GM19240 (cell line): ENCODE data around the gene HYDIN.
"Not testable (repeated sequence)": the region's sequence is repeated elsewhere in the genome, so short reads cannot be mapped to it uniquely, and the experiment has no call there.

Source experiments
- DNase-seq: peaks from one replicate; pipeline ENCODE4 v3.0.0; 2011; ENCODE audit warnings: low spot score; ENCODE audit not compliant: insufficient read length

HYDIN gene

DNA sequence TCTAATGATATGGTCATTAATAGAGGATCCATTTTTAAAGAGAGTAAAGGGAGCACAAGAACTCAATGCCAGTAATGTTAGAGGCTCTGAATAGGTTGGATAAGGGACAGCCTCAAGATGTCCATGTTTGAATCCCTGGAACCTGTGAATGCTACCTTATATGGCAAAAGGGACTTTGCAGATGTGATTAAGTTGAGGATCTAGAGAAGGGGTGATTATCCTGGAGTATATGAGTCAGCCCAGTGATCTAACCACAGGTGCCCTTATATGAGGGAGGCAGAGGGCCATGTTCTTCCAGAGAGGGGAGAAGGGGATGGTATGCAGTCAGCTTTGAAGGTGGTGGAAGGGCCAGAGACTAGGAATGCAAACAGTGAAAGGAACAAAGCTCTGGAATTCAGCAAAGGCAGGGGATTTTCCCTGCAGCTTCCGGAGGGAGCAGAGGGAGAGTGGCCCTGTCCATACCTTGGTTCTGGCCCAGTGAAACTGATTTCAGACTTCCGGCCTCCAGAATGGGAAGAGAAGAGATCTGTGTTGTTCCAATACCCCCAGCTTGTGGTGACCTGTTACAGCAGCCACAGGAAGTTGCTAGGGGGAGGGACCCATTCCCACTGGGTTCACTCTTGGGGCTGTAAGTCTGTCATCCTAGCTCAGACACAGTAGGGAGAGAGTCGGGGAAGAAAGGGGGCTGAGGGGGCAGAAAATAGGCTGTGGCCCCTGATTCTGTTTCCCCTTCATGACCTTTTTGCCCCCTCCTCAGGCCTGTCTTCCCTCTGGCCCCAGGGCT is 220.9 kb downstream of the HYDIN start:
- DNase-seq, result not testable (repeated sequence)

DNA sequence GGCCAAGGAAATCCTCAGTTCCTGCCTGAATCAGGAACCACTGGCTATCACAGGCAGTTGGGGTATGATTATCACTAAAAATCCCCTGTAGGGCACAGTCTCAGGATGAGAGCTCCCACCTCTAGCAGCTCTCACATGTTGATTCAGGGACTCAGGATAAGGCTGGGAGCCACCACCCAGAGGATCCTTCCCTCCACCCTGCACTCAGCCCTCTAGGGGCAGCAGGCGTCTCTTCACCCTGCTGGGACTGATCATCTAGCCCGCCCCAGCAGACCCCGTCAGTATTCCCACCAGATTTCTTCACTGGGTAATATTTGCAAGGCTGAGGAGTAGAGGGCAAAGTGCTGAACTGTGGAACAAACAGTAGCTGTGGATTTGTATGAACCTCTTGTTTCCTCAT is 224.0 kb downstream of the HYDIN start:
- not testable (repeated sequence) for DNase-seq

DNA sequence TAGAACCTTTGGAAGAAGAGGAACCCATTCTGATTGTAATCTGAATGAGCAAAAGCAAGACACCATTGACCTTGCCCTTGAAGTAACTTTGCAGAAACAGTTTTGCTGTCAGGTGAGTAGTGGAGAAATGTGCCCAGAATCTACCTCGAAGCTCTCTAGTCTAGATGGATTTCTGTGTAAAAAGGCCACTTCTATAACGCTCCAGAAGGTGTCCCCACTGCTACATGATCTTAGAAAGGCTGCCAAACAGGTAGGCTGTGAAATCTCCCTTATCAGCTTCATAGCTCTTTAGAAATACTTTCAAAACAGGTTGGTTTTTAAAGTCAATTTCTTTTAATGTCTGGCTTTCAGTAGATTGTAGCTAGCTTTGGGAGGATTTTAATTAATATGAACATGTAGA is 230.8 kb downstream of the HYDIN start:
- not testable (repeated sequence) for DNase-seq

DNA sequence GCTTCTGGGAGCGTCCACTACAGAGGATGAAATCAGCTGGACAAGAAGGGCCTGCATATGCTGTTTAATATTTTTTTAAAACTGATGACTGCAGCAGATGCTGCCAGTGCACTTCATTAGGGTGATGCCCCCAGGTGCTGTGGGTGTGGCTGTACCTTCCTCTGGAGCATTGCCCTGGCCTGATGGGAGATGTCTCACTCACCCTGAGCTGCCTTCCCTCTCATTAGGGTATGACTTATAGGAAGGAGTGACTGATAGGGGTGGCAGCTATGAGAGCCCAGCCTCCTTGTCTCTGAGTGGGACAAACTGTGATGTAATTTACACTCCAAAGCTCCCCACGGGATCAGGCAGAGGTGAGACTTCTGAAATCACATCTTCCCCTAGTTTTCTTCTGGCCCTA is 234.7 kb downstream of the HYDIN start:
- DNase-seq, result not testable (repeated sequence)

DNA sequence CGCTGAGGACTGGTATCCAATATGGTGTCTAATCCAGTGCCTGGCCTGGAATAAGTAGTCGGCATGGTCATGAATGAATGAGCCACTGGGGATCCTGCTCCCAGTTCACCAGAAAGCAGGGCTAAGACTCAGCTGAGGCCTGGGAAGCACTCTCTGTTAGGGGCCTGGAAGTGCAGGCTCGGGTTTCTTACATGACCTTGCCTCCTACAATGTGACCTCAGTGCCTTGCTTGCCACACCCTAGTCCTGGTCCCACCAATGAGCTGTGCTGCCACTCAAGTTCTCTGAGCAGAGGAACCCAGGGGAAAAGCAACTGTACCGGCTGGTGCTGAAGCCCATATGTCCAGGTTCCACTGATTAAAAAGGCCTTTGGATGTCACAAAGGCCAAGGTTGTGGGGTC is 238.0 kb downstream of the HYDIN start:
- not testable (repeated sequence) for DNase-seq

DNA sequence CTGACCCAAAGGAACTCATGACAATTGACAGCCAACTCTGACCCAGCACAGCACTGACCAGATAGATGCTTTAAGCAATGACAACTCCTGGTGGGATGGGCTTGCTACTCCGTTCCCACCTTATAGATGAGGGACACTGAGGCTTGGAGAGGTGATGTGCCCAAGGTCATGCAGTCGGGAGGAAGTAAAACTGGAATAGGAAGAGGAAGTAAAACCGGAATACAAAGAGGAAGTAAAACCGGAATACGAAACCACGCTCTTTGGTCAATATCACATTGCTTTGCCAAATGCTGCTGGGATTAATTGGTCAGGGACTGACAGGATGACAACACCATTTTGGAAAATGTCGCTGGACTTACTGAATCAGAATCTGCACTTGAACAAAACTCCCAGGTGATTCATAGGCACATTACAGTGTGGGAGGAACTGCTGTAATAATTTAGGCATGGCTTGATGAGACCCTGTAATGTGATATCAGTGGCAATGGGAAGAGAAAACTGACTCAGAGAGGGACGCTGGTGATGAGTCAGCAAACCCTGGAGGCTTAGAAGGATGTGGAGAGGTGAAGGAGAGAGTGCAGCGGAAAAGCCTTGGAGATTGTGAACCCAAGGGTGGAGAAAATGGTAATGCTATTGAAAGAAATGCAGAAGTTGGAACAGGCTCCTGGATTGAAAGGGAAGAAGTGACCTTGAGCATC is 243.4 kb downstream of the HYDIN start:
- not testable (repeated sequence) for DNase-seq

DNA sequence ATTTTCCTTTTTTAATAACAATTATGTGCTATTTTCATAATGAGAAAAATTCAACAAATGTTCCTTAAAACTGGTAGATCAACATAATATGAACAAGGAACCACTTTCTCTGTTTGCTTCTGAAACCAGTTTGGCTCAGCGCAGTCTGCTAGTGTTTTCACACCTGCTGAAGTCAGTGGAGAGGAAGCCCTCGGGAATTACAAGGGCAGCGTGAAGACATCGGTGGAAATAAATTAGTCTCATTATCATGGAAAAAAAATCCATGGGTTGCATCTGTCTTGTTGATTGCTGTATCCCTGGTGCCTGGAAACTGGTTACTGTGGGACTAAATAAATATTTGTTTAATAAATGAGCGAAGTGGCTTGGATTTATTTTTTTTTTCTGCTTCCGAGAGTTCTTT is 245.8 kb downstream of the HYDIN start:
- DNase-seq, result not testable (repeated sequence)

DNA sequence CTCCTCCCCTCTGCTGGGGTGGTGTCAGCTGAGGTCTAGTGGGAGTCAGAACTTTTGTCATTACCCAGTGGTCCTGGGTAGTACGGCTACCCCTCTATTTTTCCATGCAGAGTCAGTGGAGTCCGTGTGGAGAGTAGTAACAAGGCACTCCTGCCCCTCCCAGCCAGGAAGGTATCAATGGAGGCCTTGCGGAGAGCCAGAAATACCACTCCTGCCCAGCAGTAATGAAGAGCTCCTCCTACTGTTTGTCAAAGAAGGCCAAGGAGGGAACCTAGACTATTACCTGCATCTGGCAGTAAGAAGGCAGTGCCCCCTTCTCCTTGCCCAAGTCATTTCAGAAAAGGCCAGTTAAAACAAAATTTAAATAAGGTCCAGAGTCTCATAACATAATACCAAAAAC is 262.2 kb downstream of the HYDIN start:
- not testable (repeated sequence) for DNase-seq

DNA sequence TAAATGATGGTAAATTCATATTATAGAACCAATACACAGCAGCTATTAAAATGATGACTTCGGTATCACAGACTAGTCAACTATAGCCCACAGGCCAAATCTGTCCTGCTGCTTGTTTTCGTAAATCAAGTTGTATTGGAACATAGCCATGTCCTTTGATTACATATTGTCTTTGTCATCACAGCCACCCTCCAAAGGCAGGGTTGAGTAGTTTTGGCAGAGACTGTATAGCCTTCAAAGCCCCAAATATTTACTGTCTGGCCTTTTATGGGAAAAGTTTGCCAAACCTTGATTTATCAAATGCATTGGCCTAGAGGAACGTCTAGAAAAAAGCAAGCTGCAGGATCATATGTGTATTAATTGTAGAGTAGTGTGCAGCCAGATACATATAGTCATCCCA is 270.4 kb downstream of the HYDIN start:
- DNase-seq, result not testable (repeated sequence)

DNA sequence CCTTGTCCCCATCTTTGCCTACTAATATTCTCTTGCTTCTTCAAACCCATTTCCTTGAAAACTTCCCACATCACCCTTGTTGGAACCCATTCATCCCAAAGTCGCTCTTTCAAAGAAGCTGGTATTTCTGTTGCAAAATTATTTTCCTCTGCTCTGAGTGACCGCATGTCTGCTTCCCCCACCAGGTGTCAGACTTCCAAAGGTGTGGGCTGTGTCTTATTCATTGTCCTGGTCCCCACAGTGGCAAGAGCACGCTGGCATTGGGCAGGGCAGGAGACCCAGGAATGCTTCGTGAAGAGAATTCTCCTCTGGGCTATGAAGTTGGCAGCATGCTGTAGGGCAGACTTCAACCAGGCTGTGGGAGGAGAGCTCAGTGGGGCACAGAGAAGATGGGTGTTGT is 275.6 kb downstream of the HYDIN start:
- not testable (repeated sequence) for DNase-seq

DNA sequence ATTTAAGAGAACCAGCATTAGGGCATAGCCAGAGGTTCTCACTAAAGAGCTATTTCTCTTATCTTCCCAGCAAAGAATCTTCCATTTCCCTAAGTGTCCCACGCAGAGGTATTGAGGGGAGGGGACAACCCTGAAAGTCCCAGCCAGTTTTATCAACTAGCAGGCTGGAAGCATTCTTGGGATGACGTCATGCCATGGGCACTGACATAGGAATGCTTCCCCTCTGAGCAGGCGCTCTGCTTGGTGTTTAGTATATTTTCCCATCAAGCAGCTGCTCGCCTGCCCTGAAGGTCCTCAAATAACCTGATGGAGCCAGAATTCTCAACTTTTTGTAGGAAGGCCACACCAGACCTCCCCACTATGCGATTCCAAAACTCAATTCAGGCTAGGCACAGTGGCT is 276.7 kb downstream of the HYDIN start:
- DNase-seq, result not testable (repeated sequence)

DNA sequence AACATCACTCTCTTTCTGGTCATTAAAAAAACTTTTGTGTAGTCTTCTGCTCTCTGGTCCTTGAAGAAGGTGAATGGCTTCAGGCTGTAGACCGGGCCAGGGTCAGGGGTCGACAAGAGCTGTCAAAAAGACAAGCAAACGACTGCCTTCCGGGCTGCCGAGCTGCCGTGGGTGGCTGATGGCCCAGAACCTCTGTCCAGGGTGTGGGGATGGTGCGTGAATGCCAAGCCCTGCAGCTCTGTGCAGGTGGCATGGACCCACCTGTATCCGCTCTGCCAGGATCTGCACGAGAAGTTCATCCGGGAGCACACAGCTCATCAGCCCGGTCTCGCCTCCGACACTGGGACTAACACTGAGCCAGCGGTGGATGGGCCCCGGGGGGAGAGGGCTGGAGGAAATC is 287.0 kb downstream of the HYDIN start:
- DNase-seq, result not testable (repeated sequence)

DNA sequence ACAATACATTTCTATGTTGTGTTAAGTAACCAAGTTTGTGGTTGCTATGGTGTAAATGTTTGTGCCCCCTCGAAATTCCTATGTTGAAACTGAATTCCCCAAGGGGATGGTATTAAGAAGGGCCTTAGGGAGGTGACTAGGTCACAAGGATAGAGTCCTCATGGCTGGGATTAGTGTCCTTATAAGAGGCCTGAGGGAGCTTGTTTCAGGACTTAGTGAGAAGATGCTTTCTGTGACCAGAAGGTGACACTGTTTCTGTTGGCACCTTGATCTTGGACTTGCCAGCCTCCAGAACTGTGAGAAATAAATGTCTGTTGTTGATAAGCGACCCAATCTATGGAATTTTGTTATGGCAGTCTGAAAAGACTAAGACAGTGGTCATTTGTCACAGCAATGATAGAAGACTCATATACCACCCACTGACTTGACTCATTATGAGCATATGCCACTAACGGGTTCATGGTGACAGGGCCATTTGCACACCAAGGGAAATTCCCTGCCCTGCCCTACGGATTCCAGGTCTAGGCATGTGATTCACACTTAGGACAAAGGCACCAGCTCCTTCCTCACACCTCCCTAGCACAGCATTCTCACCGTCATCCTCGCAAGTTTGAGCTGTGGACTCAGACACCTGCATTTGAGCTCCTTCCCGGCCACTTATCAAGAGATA is 290.7 kb downstream of the HYDIN start:
- not testable (repeated sequence) for DNase-seq

DNA sequence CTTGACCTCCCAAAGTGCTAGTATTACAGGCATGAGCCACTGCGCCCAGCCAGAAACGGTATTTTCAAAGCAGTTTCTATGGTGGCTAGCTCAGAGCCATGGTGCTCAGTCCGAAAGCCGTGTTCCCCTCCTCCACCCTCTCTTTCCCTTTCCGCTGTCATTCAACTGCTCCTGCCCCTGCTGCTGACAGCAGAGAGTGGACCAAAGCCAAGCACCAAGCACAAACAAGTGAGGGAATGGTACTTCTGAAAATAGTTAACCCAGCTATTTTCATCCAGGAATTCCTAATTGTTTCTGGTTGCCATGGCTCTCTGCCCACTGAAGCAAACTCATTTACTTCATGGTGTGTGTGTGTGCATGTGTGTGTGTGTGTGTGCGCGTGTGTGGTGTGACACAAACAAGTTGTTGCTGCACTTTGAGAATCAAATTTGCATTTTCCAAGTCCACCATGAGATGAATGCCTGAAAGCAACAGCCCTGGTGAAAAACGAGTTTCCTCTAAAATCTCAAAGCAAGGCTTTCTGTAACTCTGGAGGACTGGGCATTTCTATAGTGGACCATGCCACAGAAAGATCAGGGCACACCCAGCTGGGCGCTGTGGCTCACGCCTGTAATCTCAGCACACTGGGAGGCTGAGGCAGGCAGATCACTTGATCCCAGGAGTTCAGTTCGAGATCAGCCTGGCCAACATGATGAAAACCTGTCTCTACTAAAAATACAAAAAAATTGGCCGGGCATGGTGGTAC is 293.6 kb downstream of the HYDIN start:
- DNase-seq, result not testable (repeated sequence)

DNA sequence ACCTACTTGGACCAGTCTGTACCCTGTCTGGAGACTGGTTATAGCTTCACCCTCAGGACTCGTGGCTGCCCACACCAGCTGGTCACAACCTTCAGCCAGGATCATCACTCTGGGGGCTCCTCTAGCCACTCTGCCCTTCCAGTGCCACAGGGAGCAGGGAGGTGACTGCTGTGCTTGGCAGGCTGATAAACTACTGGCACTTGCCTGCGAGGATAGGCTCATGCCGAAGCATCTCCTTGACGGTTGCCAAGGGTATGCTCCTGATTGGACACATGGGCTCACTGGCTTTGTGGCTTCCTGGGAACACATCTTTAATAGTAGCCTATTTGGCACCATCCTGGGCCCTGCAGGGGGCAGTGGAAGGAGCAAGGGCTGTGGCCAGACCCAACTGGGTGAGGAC is 295.2 kb downstream of the HYDIN start:
- DNase-seq, result not testable (repeated sequence)

DNA sequence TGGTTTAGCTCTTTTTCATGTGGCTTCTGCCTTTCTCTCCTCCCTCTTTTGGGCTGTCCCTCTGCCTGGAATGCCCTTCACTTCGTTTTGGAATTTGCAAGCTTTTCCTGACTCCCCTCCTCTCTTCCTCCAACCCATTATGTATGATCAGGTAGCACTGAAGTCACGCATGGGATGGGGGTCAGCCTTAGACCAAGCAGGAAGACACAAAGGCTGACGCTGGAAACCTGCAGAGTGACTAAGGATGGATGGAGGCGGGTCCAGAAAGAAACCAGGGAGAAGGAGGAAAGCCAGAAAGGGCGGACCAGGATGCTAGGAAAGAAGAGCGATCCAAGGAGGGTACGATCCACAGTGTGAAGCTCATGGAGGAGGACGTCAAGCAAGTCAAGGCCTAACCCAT is 296.8 kb downstream of the HYDIN start:
- not testable (repeated sequence) for DNase-seq

DNA sequence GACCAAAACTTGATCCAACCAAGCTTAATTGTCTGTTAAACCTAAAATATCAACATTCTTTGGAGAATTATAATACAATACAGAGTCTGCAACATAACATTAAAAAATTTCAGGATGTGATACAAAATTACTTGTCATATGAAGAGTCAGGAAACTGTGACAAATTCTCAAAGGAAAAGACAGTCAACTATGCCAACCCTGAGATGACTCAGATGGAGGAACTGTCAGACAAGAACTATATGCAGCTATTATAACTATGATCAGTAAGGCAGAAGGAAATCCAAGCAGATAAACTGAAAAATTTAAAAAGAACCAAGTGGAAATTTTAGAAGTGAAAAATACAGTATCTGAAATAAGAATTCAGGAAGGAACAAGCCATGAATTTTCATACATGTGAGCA is 299.8 kb downstream of the HYDIN start:
- DNase-seq, result not testable (repeated sequence)

DNA sequence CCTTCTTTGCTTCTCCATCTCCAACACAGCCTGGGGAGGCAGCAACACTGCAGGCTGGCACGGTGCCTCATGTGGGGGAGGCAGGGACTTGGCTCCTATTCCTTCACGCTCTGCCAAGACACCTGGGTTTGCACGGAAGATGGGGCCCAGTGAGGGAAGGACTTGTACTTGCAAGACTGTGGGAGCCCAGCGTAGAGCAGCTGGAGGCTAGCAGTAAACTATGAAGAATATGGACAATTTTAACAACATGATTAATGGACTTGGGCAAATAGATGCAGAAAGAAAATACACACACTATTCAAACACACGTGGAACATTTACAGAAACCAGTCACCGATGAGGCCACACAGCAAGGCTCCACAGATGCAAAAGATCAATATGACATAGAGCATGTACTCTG is 308.4 kb downstream of the HYDIN start:
- DNase-seq, result not testable (repeated sequence)

DNA sequence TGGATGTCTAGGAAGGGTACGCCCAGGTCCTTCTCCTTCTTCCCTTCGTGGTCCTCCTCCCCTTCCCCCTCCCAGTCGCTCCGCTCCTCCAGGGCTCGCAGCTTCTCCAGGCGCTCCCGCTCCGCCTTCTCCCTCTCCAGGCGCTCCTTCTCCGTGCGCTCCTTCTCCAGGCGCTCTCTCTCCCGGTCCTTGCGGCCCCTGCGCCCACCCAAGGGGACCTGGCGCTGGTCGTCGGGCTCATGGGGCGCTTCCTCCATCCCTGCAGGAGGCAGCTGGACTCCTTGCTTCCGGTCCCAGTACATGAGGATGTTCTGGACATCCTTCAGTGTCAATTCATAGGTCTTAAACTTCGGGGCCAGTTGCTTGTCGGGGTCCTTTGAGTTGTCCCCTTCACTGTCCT is 309.9 kb downstream of the HYDIN start:
- not testable (repeated sequence) for DNase-seq

DNA sequence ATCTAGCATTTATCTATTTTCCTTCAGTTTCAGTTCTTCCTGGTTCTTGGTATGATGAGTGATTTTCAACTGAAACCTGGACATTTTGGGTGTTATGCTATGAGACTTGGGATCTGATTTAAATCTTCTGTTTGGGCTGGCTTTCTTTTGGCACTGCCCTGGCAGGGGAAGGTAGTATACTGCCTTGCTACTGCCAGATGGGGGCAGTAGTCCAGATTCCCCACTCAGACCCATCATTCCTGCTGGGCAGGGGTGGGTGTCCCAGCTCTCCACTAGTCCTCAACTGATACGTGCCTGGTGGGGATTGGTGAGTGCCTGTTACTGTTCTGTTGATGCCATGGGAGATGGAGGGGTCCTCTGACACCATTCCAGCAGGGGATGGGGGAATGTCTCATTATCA is 342.3 kb downstream of the HYDIN start:
- DNase-seq, result not testable (repeated sequence)

DNA sequence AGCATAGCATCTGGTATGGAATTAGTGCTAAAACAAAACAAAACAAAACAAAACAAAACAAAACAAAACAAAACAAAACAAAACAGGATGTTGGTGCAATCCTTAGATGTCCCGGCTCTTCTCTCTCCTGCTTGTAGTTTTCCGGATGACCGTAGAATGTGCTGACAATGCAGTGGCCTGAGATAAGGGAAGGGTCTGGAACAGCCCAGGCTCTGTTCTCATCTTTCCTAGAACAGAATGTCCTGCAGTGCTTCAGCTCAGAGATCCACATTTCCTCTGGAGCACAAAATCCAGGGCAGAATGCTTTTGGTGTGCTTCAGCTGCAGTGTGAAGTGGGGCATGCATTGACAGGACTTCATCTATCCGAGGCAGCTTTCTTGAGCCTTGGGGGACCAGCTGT is 345.9 kb downstream of the HYDIN start:
- not testable (repeated sequence) for DNase-seq
